Epithelial cell of proximal tubule (primary cell): ENCODE measurements around the gene FER1L5. TPM values are rescaled to one million over a fixed set of nuclear protein-coding genes. Genes with fewer than 3 reads are reported as not detected.

Source experiments
- DNase-seq: peaks from one replicate; pipeline ENCODE4 v3.0.0-alpha.2; 2011; ENCODE audit warnings: low read depth
- H3K4me3 ChIP-seq: 2 replicates; pipeline ENCODE4 v1.5.1; 2011; ENCODE audit warnings: low read depth, mild to moderate bottlenecking, low read length
- total RNA-seq: library from RNA; depleted of rRNA; stranded (reverse); fragments of >200 nt; gene quantifications from 2 replicates; pipeline ENCODE4 v1.2.3, GENCODE V29; 2015
- TF ChIP-seq, protein P1 (sequence below): conservative IDR thresholded peaks from 2 replicates; pipeline ENCODE4 v1.5.1; 2012; ENCODE audit warnings: low read depth, mild to moderate bottlenecking, low read length

Gene FER1L5
- total RNA-seq, 1 donor from 2014 or later: 0.06 TPM

DNA sequence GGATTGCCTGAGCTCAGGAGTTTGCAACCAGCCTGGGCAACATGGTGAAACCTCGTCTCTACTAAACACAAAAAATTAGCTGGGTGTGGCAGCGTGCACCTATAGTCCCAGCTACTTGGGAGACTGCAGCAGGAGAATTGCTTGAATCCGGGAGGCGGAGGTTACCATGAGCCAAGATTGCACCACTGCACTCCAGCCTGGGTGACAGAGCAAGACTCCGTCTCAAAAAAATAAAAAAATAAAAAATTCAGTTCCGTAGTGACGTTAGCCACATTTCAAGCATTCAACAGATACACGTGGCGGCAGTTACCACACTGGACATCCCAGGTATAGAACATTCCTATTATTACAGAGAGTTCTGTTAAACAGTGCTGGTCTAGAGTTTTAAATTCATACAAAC is 8.9 kb upstream of the FER1L5 start:
- TF ChIP-seq, protein P1, sequence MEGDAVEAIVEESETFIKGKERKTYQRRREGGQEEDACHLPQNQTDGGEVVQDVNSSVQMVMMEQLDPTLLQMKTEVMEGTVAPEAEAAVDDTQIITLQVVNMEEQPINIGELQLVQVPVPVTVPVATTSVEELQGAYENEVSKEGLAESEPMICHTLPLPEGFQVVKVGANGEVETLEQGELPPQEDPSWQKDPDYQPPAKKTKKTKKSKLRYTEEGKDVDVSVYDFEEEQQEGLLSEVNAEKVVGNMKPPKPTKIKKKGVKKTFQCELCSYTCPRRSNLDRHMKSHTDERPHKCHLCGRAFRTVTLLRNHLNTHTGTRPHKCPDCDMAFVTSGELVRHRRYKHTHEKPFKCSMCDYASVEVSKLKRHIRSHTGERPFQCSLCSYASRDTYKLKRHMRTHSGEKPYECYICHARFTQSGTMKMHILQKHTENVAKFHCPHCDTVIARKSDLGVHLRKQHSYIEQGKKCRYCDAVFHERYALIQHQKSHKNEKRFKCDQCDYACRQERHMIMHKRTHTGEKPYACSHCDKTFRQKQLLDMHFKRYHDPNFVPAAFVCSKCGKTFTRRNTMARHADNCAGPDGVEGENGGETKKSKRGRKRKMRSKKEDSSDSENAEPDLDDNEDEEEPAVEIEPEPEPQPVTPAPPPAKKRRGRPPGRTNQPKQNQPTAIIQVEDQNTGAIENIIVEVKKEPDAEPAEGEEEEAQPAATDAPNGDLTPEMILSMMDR: no peak
- no peak for DNase-seq

DNA sequence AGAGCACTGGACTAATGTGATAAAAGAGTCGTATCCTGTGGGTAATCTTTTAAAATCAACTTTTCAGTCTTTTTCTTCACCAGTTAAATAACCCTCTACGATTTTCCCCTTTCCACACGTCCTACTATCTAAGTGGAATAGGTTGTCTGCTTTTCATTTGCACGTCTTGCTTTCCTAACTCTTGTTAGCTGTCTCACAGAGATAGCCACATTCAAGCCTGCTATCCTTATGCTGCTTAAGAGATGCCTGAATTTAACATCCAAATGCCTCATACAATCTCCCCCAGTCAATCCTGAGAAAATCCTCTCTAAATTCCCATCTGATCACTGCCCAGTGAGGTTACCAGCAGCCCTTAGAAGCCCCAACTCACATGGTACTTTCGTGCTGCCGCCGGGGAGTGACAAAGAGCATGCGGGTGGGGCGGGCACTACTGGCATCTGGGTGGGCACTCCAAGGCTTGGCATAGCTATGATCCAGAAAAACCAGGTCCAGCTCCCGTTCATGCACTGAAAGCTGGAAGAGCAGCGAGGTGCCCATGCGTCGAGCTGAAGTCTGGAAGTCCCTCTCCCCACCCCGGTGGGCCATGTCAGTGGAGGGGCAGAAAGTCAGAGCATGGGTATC is 5.9 kb upstream of the FER1L5 start:
- H3K4me3 ChIP-seq: peak overlapping the region; percentile 84
- DNase-seq: no peak
- TF ChIP-seq, protein P1: no peak

More for the DNA sequence above, 8.9 kb upstream of the FER1L5 start:
- H3K4me3 ChIP-seq: no peak overlapping the region

DNA sequence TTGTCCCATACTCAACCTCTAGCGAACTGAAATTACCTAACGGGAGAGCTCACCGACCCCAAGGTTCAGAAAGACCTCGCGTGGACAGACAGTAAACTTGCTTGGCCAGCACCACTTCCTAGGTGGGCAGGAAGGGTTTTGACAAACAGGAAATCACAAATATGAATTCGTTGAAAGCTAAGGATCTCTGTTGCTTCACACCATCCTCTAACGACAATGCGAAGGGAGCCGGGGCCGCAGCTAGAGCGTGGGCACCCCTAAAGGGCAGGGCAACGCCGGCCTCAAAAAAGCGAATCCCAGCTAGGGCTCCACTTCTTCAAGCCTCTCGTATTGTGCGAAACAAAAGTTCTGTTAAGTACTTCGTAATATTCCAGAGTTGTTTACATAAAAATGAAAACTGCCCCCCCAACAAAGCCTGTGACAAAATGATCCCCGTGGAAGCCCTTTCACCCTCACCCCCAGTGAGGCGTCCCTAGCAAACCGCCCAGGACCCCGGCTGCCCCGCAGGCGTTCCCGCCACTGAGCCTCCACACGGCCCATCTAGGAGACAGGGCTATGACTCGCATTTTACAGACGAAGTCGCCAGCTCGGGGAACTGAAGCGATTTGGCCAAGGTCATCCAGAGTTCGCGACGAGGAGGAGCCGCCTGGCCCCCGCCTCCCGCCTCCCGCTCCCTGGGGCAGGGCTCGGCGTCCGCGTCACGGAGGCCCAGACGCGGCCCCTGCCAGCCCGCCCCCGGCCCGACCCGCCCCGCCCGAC is 5.0 kb upstream of the FER1L5 start:
- H3K4me3 ChIP-seq: peak overlapping the region; percentile 84
- no peak for DNase-seq
- TF ChIP-seq, protein P1: no peak

DNA sequence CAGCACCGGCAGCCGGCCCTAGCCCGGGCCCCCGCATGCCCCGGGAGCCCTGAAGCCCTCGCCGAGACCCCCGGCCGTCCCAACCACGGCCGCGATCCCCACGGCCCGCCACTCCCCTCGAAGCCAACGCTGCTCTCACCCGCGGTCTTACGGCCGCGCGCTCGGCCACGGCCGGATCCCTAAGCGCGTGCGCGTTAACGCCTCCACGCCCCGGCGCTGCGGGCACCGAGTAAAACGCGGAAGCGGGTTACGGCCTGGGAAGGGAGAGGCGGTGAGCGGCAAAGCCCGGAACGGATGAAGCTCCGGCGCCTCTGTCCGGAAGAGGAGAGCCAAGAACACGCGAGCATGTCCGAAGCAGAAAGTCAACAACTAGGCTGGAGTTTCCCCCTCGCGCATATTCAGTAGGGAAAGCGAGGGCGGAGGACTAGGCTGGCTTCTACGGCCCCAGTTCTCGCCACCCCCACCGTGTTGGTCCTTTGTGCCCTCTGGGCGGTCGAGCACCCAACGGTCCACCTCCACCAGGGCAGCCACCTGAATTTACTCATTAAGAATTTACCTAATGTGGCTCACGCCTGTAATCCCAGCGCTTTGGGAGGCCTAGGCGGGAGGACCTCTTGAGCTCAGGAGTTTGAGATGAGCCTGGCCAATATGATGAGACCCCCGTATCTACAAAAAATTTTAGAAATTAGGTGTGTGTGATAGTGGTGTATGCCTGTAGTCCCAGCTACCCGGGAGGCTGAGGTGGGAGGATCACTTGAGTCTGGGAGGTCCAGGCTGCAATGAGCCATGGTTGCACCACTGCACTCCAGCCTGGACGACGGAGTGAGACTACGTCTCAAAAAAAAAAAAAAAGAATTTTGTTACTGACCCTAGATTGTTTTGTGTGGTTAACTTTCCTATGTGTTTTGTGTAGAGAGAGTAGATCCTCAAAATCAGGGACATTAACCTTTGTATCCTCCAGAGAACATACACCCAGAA is 4.1 kb upstream of the FER1L5 start, which contains the start of gene KANSL3:
Gene KANSL3 (minus strand): TSS at position 169 of the 978 bp plus-strand sequence. CDS start 1,177 bp downstream, outside the sequence.
- TF ChIP-seq, protein P1: no peak
- peak; percentile 63 for DNase-seq
- peak within 1 kb of the TSS; percentile 84 for H3K4me3 ChIP-seq

DNA sequence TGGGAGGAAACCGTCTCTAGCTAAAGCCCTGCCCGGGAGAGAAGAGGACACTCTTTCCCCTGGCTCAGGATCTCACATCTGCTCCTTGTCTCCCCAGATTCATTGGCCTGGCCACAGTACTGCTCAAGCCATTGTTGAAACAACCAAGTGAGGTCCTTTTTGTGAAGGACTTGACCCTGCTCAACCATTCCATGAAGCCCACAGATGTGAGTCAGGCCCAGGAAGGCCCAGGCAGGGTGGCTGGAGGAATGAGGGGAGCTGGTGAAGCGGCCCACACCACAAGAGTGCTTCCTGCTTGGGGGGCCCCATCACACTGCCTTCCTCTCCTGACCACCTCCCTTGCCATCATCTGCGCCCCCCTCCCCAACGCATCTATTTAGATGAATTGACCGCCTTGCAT is 5.1 kb downstream of the FER1L5 start:
- TF ChIP-seq, protein P1: no peak
- H3K4me3 ChIP-seq: no peak overlapping the region
- no peak for DNase-seq

DNA sequence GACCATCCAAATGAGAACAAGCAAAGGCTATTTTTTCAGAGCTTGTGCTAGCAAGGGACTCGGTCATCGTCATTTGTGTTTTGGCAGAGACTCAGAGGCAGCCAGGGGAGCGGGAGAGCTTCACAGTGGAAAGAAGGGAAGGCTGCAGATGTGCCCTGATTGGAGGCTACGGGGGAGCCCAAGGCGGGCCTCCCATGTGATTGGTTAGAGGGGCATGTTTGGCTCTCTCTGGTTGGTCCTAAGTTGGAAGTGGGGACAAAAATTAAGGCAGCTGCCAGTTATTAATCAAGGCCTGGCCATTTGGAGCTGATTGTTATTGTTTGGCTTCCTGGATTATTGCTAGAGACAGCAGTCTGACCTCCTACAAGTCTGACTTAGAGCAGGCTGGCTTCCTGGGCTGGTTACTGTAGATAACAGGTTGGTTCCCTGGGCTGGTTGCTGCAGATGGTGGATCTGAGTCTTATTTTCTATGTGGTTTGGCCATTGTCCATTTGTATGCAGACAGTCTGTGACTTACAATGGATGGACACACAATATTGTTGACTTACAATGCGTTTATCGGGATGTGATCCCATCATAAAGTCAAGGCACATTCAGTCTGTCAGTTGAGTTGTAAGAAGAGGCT is 5.9 kb downstream of the FER1L5 start:
- TF ChIP-seq, protein P1: no peak
- no peak overlapping the region for H3K4me3 ChIP-seq
- DNase-seq: no peak
